ENCODE data around the gene ACP4.
"Not testable (repeated sequence)": the region's sequence is repeated elsewhere in the genome, so short reads cannot be mapped to it uniquely, and the experiment has no call there.

ACP4 gene

GRCh38 chr19:50761501-50761900, 28.7 kb upstream of the ACP4 start:
- H3K36me3 ChIP-seq (ENCODE audit: insufficient read depth, low read length); H3K27me3 ChIP-seq (ENCODE audit: control insufficient read depth, insufficient read depth, low read length); H3K4me3 ChIP-seq (ENCODE audit: low read length); H3K4me1 ChIP-seq (ENCODE audit: control insufficient read depth, insufficient read depth, low read length); H3K9ac ChIP-seq (ENCODE audit: low read depth, low read length); H3K4me2 ChIP-seq (ENCODE audit: low read length); H3K9me3 ChIP-seq (replicated peaks; ENCODE audit: low read length): not testable (repeated sequence)

DNA sequence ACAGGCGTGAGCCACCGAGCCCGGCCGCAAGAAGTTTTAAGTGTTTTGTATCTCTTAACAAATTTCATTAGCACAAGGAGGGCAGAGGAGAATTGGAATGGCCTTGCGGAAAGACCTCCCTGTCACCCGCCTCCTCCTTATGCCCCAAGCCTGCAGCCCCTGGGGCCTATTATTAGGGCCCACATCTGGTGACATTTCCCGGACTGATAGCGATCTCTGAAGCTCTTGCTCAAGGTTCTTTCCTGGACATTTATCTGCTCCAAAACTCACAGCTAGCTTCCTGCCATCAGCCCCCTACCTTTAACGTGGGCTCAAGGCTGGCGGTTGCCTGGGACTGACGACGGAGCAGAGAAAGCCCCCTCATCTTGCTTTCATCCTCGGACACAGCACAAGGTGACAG, 26.7 kb upstream of the ACP4 start:
- H3K4me3 ChIP-seq (ENCODE audit: low read length); H3K9me3 ChIP-seq (replicated peaks; ENCODE audit: low read length); H3K27me3 ChIP-seq (ENCODE audit: control insufficient read depth, insufficient read depth, low read length); H3K9ac ChIP-seq (ENCODE audit: low read depth, low read length); H3K4me2 ChIP-seq (ENCODE audit: low read length); H3K36me3 ChIP-seq (ENCODE audit: insufficient read depth, low read length); H3K4me1 ChIP-seq (ENCODE audit: control insufficient read depth, insufficient read depth, low read length): not testable (repeated sequence)

- Histone ChIP-seq H3K27me3 (ENCODE audit: control insufficient read depth, insufficient read depth, low read length) (no peaks in the 10 kb centered on the region), H3K9me3 (replicated peaks; ENCODE audit: low read length) (no peaks in the 10 kb centered on the region), H3K4me2 (ENCODE audit: low read length) (no peak overlapping the region), H3K4me1 (ENCODE audit: control insufficient read depth, insufficient read depth, low read length) (no peaks in the 10 kb centered on the region), H3K36me3 (ENCODE audit: insufficient read depth, low read length) (no peaks in the 10 kb centered on the region), H3K4me3 (ENCODE audit: low read length) (no peak overlapping the region), H3K9ac (ENCODE audit: low read depth, low read length) (no peak overlapping the region)
Observed at GRCh38 chr19:50764409-50764808, 25.8 kb upstream of the ACP4 start.

- H3K9me3 ChIP-seq (replicated peaks; ENCODE audit: low read length); H3K4me1 ChIP-seq (ENCODE audit: control insufficient read depth, insufficient read depth, low read length); H3K4me3 ChIP-seq (ENCODE audit: low read length); H3K27me3 ChIP-seq (ENCODE audit: control insufficient read depth, insufficient read depth, low read length); H3K36me3 ChIP-seq (ENCODE audit: insufficient read depth, low read length); H3K4me2 ChIP-seq (ENCODE audit: low read length); H3K9ac ChIP-seq (ENCODE audit: low read depth, low read length): not testable (repeated sequence)
Observed at GRCh38 chr19:50766746-50767145, 23.5 kb upstream of the ACP4 start.

GRCh38 chr19:50767263-50767662, 23.0 kb upstream of the ACP4 start:
- not testable (repeated sequence) for H3K27me3 ChIP-seq (ENCODE audit: control insufficient read depth, insufficient read depth, low read length); H3K4me1 ChIP-seq (ENCODE audit: control insufficient read depth, insufficient read depth, low read length); H3K9ac ChIP-seq (ENCODE audit: low read depth, low read length); H3K9me3 ChIP-seq (replicated peaks; ENCODE audit: low read length); H3K4me3 ChIP-seq (ENCODE audit: low read length); H3K4me2 ChIP-seq (ENCODE audit: low read length); H3K36me3 ChIP-seq (ENCODE audit: insufficient read depth, low read length)

DNA sequence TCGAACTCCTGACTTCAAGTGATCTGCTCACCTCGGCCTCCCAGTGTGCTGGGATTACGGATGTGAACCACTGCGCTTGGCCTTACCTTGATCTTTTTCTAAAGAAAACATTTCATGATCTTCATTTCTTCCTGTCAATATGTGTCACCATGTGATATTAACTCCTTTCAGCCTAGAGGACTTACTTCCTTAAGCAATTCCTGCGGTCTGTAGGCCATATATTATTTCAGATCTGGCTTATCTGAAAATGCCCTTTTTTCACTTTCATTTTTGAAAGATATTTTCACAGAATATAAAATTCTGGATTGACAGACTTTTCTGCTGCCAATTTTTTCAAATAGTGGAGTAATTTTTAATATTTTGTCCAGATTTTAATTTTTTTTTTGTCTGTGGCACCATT, 21.9 kb upstream of the ACP4 start:
- Histone ChIP-seq H3K9me3 (replicated peaks; ENCODE audit: low read length) (no peaks in the 10 kb centered on the region), H3K4me2 (ENCODE audit: low read length) (no peak overlapping the region), H3K9ac (ENCODE audit: low read depth, low read length) (no peak overlapping the region), H3K27me3 (ENCODE audit: control insufficient read depth, insufficient read depth, low read length) (no peaks in the 10 kb centered on the region), H3K4me1 (ENCODE audit: control insufficient read depth, insufficient read depth, low read length) (no peaks in the 10 kb centered on the region), H3K36me3 (ENCODE audit: insufficient read depth, low read length) (no peaks in the 10 kb centered on the region), H3K4me3 (ENCODE audit: low read length) (no peak overlapping the region)

DNA sequence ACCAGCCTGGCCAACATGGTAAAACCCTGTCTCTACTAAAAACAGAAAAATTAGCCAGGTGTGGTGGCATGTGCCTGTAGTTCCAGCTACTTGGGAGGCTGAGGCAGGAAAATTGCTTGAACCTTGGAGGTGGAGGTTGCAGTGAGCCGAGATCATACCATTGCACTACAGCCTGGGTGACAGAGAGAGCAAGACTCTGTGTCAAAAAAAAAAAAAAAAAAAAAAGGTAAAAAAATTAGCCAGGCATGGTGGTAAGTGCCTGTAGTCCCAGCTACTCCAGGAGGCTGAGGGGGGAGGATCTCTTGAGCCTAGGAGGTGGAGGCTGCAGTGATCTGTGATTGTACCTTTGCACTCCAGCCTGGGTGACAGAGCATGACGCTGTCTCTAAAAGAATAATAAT, 20.1 kb upstream of the ACP4 start, which contains the start of gene GPR32:
TSS of gene GPR32 (plus strand) at position 301 of the 400 bp plus-strand sequence. CDS start 137 bp downstream, outside the sequence.
- H3K9ac ChIP-seq (ENCODE audit: low read depth, low read length); H3K4me2 ChIP-seq (ENCODE audit: low read length); H3K4me3 ChIP-seq (ENCODE audit: low read length); H3K27me3 ChIP-seq (ENCODE audit: control insufficient read depth, insufficient read depth, low read length); H3K36me3 ChIP-seq (ENCODE audit: insufficient read depth, low read length); H3K4me1 ChIP-seq (ENCODE audit: control insufficient read depth, insufficient read depth, low read length); H3K9me3 ChIP-seq (replicated peaks; ENCODE audit: low read length): not testable (repeated sequence)

- Histone ChIP-seq H3K36me3 (ENCODE audit: insufficient read depth, low read length) (no peaks in the 10 kb centered on the region), H3K9ac (ENCODE audit: low read depth, low read length) (no peak overlapping the region), H3K27me3 (ENCODE audit: control insufficient read depth, insufficient read depth, low read length) (no peaks in the 10 kb centered on the region), H3K9me3 (replicated peaks; ENCODE audit: low read length) (no peaks in the 10 kb centered on the region), H3K4me2 (ENCODE audit: low read length) (no peak overlapping the region), H3K4me3 (ENCODE audit: low read length) (no peak overlapping the region), H3K4me1 (ENCODE audit: control insufficient read depth, insufficient read depth, low read length) (no peaks in the 10 kb centered on the region)
Observed at GRCh38 chr19:50770888-50771287, 19.3 kb upstream of the ACP4 start.

DNA sequence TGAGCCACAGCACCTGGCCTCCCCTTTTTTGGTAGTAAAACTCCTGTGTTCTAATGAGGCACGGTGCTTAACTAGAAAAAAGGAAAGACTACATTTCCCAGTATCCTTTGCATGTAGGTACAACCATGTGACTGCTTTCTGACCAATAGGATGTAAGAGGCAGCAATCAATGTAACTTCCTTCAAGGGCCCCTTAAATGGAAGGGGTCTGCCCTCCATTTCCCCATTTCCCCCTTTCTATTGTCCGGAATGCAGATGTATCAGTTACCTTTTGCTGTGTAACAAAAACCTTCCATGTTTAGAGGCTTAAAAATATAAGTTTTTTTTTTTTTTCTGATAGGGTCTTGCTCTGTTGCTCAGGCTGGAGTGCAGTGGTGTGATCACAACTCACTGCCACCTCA, 17.7 kb upstream of the ACP4 start:
- Histone ChIP-seq H3K27me3 (ENCODE audit: control insufficient read depth, insufficient read depth, low read length) (peaks cover 3% of the 10 kb centered on the region), H3K9me3 (replicated peaks; ENCODE audit: low read length) (no peaks in the 10 kb centered on the region), H3K36me3 (ENCODE audit: insufficient read depth, low read length) (no peaks in the 10 kb centered on the region), H3K4me3 (ENCODE audit: low read length) (no peak overlapping the region), H3K4me1 (ENCODE audit: control insufficient read depth, insufficient read depth, low read length) (no peaks in the 10 kb centered on the region), H3K4me2 (ENCODE audit: low read length) (no peak overlapping the region), H3K9ac (ENCODE audit: low read depth, low read length) (no peak overlapping the region)

DNA sequence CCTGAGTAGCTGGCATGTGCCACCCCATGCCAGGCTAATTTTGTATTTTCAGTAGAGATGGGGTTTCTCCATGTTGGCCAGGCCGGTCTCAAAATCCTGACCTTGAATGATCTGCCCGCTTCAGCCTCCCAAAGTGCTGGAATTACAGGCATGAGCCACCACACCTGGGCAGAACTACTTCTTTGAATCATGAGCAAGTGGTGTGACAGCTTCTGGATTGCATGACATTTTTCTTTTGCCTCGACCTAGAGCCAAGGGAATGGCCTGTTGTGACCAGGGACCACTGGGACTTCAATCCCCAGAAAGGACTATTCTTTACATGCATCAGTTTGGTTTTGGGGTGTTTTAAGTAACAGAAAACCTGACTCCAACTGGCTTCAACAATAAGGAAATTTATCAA, 17.3 kb upstream of the ACP4 start:
- H3K27me3 ChIP-seq (ENCODE audit: control insufficient read depth, insufficient read depth, low read length); H3K9ac ChIP-seq (ENCODE audit: low read depth, low read length); H3K9me3 ChIP-seq (replicated peaks; ENCODE audit: low read length); H3K4me1 ChIP-seq (ENCODE audit: control insufficient read depth, insufficient read depth, low read length); H3K4me2 ChIP-seq (ENCODE audit: low read length); H3K4me3 ChIP-seq (ENCODE audit: low read length); H3K36me3 ChIP-seq (ENCODE audit: insufficient read depth, low read length): not testable (repeated sequence)

DNA sequence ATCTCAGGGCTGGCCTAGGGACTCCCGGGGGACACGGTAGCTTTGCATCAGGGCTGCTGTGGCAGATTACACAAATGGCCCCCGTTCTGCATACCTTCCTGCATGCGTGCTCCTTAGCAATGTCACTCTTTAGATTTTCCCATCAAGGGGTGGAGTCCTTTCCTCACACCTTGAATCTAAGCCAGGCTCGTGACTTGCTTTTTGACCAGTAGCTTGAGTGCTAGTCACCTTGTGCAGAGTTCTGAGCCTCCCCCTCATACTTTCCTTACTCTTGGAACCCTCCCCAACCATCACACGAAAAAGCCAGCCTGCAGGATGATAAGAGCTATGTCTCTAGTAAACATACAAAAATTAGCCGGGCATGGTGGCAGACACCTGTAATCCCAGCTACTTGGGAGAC, 16.8 kb upstream of the ACP4 start:
- H3K36me3 ChIP-seq (ENCODE audit: insufficient read depth, low read length); H3K4me1 ChIP-seq (ENCODE audit: control insufficient read depth, insufficient read depth, low read length); H3K4me3 ChIP-seq (ENCODE audit: low read length); H3K9ac ChIP-seq (ENCODE audit: low read depth, low read length); H3K9me3 ChIP-seq (replicated peaks; ENCODE audit: low read length); H3K4me2 ChIP-seq (ENCODE audit: low read length): not testable (repeated sequence)
- peaks cover 13% of the 10 kb centered on the region for H3K27me3 ChIP-seq (ENCODE audit: control insufficient read depth, insufficient read depth, low read length)

GRCh38 chr19:50776131-50776530, 14.1 kb upstream of the ACP4 start:
- Histone ChIP-seq H3K9ac (ENCODE audit: low read depth, low read length) (no peak overlapping the region), H3K9me3 (replicated peaks; ENCODE audit: low read length) (no peaks in the 10 kb centered on the region), H3K4me3 (ENCODE audit: low read length) (no peak overlapping the region), H3K4me1 (ENCODE audit: control insufficient read depth, insufficient read depth, low read length) (no peaks in the 10 kb centered on the region), H3K27me3 (ENCODE audit: control insufficient read depth, insufficient read depth, low read length) (peaks cover 39% of the 10 kb centered on the region), H3K36me3 (ENCODE audit: insufficient read depth, low read length) (no peaks in the 10 kb centered on the region), H3K4me2 (ENCODE audit: low read length) (no peak overlapping the region)

DNA sequence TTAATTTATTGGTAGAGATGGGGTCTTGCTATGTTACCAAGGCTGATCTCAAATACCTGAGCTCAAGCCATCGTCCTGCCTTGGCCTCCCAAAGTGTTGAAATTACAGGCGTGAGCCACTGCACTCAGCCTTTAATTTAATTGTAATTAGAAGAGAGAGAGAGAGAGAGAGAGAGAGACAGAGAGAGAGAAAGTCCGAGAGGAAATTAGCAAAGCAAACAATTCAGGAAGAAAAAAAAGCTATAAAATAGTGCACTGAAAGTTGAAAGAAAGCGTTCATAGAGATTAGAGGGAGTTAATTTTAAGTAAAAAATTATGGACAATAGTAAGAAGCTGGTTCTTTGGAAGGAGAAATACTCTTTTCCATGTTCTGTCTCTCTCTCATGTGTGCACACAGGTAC, 13.0 kb upstream of the ACP4 start:
- H3K4me2 ChIP-seq (ENCODE audit: low read length) = no peak overlapping the region
- no peak overlapping the region for H3K9ac ChIP-seq (ENCODE audit: low read depth, low read length)
- no peak overlapping the region for H3K4me3 ChIP-seq (ENCODE audit: low read length)
- H3K4me1 ChIP-seq (ENCODE audit: control insufficient read depth, insufficient read depth, low read length) = no peaks in the 10 kb centered on the region
- H3K27me3 ChIP-seq (ENCODE audit: control insufficient read depth, insufficient read depth, low read length) = peaks cover 40% of the 10 kb centered on the region
- no peaks in the 10 kb centered on the region for H3K9me3 ChIP-seq (replicated peaks; ENCODE audit: low read length)
- H3K36me3 ChIP-seq (ENCODE audit: insufficient read depth, low read length) = no peaks in the 10 kb centered on the region

All from skeletal muscle satellite cell (primary cell).